Stomach (tissue), 9 donors: ENCODE results near the gene THUMPD3. TPM values are rescaled to one million over a fixed set of nuclear protein-coding genes. Genes with fewer than 3 reads are reported as not detected.

Experiments
- DNase-seq, 2 donors: peaks; one replicate each; pipeline versions ENCODE4 v3.0.0 to v3.0.0-alpha.2; 2013 to 2019
- H3K27ac ChIP-seq, 5 donors: fragments of 200-600 bp in 4 of 5; sonication (generic) in 4 of 5; one replicate each; pipeline ENCODE4 v1.5.1; 2013 to 2019; ENCODE audit warnings: mild to moderate bottlenecking in 1 of 5, moderate library complexity in 1 of 5
- H3K27me3 ChIP-seq, 3 donors: fragments of 200-600 bp; sonication (generic); one replicate each; pipeline ENCODE4 v1.5.1; 2017 to 2019; ENCODE audit warnings: mixed run types in 1 of 3
- H3K36me3 ChIP-seq, 4 donors: fragments of 200-600 bp; sonication (generic); 1 replicate in 3 of 4; 2 replicates in 1 of 4; pipeline ENCODE4 v1.5.1; 2016 to 2019
- H3K4me1 ChIP-seq, 4 donors: fragments of 200-600 bp; sonication (generic); one replicate each; pipeline ENCODE4 v1.5.1; 2016 to 2019
- H3K4me3 ChIP-seq, 4 donors: fragments of 200-600 bp; sonication (generic) in 3 of 4; one replicate each; pipeline ENCODE4 v1.5.1; 2016 to 2019; ENCODE audit warnings: mild to moderate bottlenecking in 1 of 4
- H3K9me3 ChIP-seq, 4 donors: fragments of 200-600 bp; sonication (generic); one replicate each; pipeline ENCODE4 v1.5.1; 2016 to 2019
- CTCF ChIP-seq, 7 experiments: fragments of 450-650 bp in 4 of 7; fragments of 200-600 bp in 3 of 7; sonication (generic) in 3 of 7; IDR thresholded peaks; one replicate each; pipeline ENCODE4 v1.5.1; 2016 to 2019; ENCODE audit warnings: antibody characterized with exemption in 7 of 7, control low read depth in 2 of 7, mild to moderate bottlenecking in 1 of 7
- EP300 ChIP-seq: sonication (generic); formaldehyde crosslinking; IDR thresholded peaks from one replicate; pipeline ENCODE4 v1.6.1; 2017; ENCODE audit warnings: antibody characterized with exemption
- POLR2A ChIP-seq, 4 donors: fragments of 450-650 bp; IDR thresholded peaks; one replicate each; pipeline ENCODE4 v1.6.1; 2016; ENCODE audit warnings: antibody characterized with exemption in 4 of 4, control low read depth in 2 of 4, mild to moderate bottlenecking in 1 of 4, moderate library complexity in 1 of 4
- POLR2AphosphoS5 ChIP-seq, 3 donors: sonication (generic); formaldehyde crosslinking; IDR thresholded peaks; one replicate each; pipeline ENCODE4 v1.6.1; 2016; ENCODE audit warnings: antibody characterized with exemption in 3 of 3
- WGBS, 5 donors: extraction: QIAGEN DNeasy Blood & Tissue Kit in 3 of 5; methylation state at CpG; one replicate each; pipeline versions ENCODE4 v1.1.5 to v1.1.7; 2013 to 2018; 5-methylcytosine and 5-hydroxymethylcytosine counted together
- intact Hi-C: fragments of 100-400 bp; cut with DNase I; formaldehyde crosslinking; loops from one replicate; pipeline ENCODE4 v1.15.1; 2023; ENCODE audit warnings: low total_unique reads
- polyA plus RNA-seq, 3 donors: library from polyadenylated mRNA; stranded (reverse); fragments of 200-250 nt; gene quantifications; one replicate each; pipeline ENCODE4 v1.2.3, GENCODE V29; 2013
- total RNA-seq, 5 donors: library from RNA; depleted of rRNA; stranded (reverse); fragments of >200 nt; gene quantifications; one replicate each; pipeline versions ENCODE4 v1.1.0 to v1.2.3, GENCODE V29; 2014 to 2016
- donor health status: healthy with polysubstance abuse.
- donor health status: Bipolar disorder and iron deficiency.
- donor health status: healthy.

The THUMPD3 gene
- total and polyA plus RNA-seq, 8 donors: 4.7 to 255 (median 24.1) TPM

- WGBS, 5 donors: 54 to 68% (median 62%) methylated on average over 2 of the region's 2 CpGs
- Histone ChIP-seq H3K27me3 (no peaks in the 10 kb centered on the region), H3K9me3 (no peaks in the 10 kb centered on the region), H3K4me3 (no peak overlapping the region), H3K4me1 (peaks cover 15 to 29% (median 22%) of the 10 kb centered on the region in 4 donors), H3K27ac (no peak overlapping the region), H3K36me3 (no peaks in the 10 kb centered on the region)
- intact Hi-C loops: no loop called here
- no peak for TF ChIP-seq POLR2A (IDR thresholded peaks at IDR 0.05)
- DNase-seq: no peak
These were observed 13.3 kb upstream of the THUMPD3 start for GRCh38 chr3:9349321-9350117.

GRCh38 chr3:9351709-9352126 lies 11.1 kb upstream of the THUMPD3 start:
- no peak overlapping the region for H3K27ac ChIP-seq
- H3K27me3 ChIP-seq: no peaks in the 10 kb centered on the region
- intact Hi-C loops: no loop called here
- WGBS, 5 donors: 15 to 42% (median 40%) methylated on average over 3 of the region's 3 CpGs
- peak in 1 of 2 donors; percentile 73 for DNase-seq
- TF ChIP-seq EP300 (no peak), POLR2A (IDR thresholded peaks at IDR 0.05) (no peak), CTCF (IDR thresholded peaks at IDR 0.05) (no peak), POLR2AphosphoS5 (IDR thresholded peaks at IDR 0.05) (no peak)
- peaks cover 15 to 37% (median 22%) of the 10 kb centered on the region in 4 donors for H3K4me1 ChIP-seq
- H3K4me3 ChIP-seq: no peak overlapping the region
- no peaks in the 10 kb centered on the region for H3K36me3 ChIP-seq
- H3K9me3 ChIP-seq: no peaks in the 10 kb centered on the region

DNA sequence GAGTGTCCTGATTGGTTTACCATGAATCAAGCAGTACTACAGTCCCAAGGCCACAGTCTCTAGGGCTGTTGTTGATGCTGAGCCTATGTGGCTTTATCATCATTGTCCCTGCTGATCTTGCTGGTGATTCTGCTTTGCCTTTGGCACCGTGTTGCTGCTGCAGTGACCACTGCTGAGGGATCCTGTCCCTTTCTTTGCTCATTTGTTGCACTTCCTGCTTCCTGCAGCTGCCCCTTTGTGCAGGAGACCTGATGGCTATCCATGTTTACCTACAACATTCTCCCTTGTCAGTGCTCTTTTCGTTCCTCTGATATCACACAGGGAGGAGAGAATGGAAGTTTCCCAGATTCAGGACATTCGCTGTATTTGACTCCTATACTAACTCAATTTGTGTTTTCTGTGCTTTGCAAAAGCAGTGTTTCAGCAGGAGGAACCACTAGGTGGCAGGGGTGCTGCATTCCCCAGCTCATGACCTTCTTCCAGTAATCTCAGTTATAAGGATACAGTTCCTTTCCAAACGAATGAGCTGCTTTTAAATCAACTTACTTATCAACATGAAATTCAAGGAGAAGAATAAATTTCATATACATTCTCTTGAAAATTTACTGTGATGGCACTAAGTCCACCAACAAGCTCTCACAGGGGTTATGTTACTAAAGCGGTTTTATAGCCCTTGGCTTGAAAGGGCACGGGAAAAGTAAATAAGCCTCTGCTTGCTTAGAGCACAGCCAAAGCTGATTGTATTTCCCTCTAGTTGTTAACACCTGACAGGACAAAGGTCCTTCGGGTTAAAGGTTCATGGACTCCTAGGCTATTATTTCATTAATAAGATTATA lies 9.7 kb upstream of the THUMPD3 start:
- H3K4me1 ChIP-seq: peaks cover 15 to 37% (median 22%) of the 10 kb centered on the region in 4 donors
- no peak overlapping the region for H3K4me3 ChIP-seq
- H3K27me3 ChIP-seq: no peaks in the 10 kb centered on the region
- no peaks in the 10 kb centered on the region for H3K9me3 ChIP-seq
- no peaks in the 10 kb centered on the region for H3K36me3 ChIP-seq
- H3K27ac ChIP-seq: peak overlapping the region in 2 of 5 donors; percentile 36 to 52
- 10 to 18% (median 14%) methylated on average over 7 of the region's 7 CpGs for WGBS, 5 donors
- intact Hi-C loops: no loop called here
- DNase-seq: peak; percentile 65 to 90
- TF ChIP-seq CTCF (IDR thresholded peaks at IDR 0.05) (peak in 5 of 7 experiments; percentile 59 to 81 (median 77)), POLR2AphosphoS5 (IDR thresholded peaks at IDR 0.05) (peak in 1 of 3 donors; percentile 64), POLR2A (IDR thresholded peaks at IDR 0.05) (no peak), EP300 (no peak)

DNA sequence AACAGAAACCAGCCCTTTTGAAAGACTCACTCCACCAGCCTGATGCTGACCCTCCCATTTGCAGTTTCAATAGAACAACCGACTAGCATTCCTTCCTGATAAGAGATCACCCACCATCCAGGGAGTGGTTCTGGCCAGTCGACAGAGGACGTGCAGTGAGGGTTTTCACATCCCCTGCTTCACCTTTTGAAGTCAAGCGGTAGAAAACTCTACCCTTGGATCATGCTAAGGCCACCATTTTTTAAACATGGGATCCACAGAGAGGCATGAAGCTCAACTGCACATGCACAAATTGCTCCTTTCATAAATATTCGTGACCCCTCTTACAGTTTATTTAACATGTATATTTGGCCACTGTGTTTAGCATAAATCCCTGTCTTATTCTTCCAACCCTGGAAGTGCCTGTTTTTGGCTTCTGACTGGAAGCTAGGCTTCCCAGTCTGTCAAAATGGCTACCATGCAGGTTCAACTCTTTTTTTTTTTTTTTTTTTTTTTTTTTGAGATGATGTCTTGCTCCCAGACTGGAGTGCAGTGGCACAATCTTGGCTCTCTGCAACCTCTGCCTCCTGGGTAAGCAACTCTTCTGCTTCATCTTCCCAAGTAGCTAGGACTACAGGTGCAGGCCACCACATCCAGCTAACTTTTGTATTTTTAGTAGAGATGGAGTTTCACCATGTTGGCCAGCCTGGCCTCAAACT lies 1.0 kb upstream of the THUMPD3 start:
- intact Hi-C loops: no loop called here
- no peak for DNase-seq
- Histone ChIP-seq H3K36me3 (peaks cover 14 to 23% (median 19%) of the 10 kb centered on the region in 4 donors), H3K27ac (peak overlapping the region in 3 of 5 donors; percentile 87 to 96 (median 90)), H3K4me3 (peak overlapping the region in 3 of 4 donors; percentile 68 to 85 (median 73)), H3K4me1 (peaks cover 16 to 40% (median 23%) of the 10 kb centered on the region in 4 donors), H3K27me3 (no peaks in the 10 kb centered on the region), H3K9me3 (no peaks in the 10 kb centered on the region)
- WGBS, 5 donors: 50 to 78% (median 56%) methylated on average over 4 to 5 of the region's 5 CpGs
- no peak for TF ChIP-seq POLR2AphosphoS5 (IDR thresholded peaks at IDR 0.05)
- no peak for TF ChIP-seq CTCF (IDR thresholded peaks at IDR 0.05)
